C4-2B (cell line): ENCODE data around the gene TMEM205.

ENCODE experiments used
- CTCF ChIP-seq: fragments of 450-650 bp; conservative IDR thresholded peaks from 2 replicates; pipeline ENCODE4 v1.5.1; 2017; ENCODE audit warnings: mild to moderate bottlenecking
- ZFX ChIP-seq: fragments of 450-650 bp; IDR thresholded peaks from 2 replicates; pipeline ENCODE4 v1.6.1; 2017

GRCh38 chr19:11295665-11296245 lies 50.3 kb downstream of the TMEM205 start, which contains the start of gene TSPAN16:
- no peak for TF ChIP-seq CTCF
- no peak for TF ChIP-seq ZFX
